Muscle of leg (tissue), 11 donors: Measurements from ENCODE around the gene SSBP3. TPM values are rescaled to one million over a fixed set of nuclear protein-coding genes. Genes with fewer than 3 reads are reported as not detected.

Experiments
- DNase-seq: peaks from one replicate; pipeline ENCODE4 v3.0.0; 2013
- H3K27ac ChIP-seq: one replicate; pipeline ENCODE4 v1.5.1; 2013; ENCODE audit warnings: mild to moderate bottlenecking, low read length, control low read depth
- H3K27me3 ChIP-seq: one replicate; pipeline ENCODE4 v1.6.1; 2013; ENCODE audit warnings: low read length; ENCODE audit not compliant: control insufficient read depth, insufficient read depth
- H3K36me3 ChIP-seq: one replicate; pipeline ENCODE4 v1.6.1; 2013; ENCODE audit warnings: low read length; ENCODE audit not compliant: control insufficient read depth, insufficient read depth
- H3K4me1 ChIP-seq: one replicate; pipeline ENCODE4 v1.6.1; 2013; ENCODE audit warnings: low read length; ENCODE audit not compliant: control insufficient read depth, insufficient read depth
- H3K4me3 ChIP-seq: one replicate; pipeline ENCODE4 v1.5.1; 2013; ENCODE audit warnings: low read length, control low read depth
- H3K9me3 ChIP-seq: replicated peaks from 2 replicates; pipeline ENCODE4 v1.6.1; 2013; ENCODE audit warnings: low read depth, low read length; ENCODE audit not compliant: control insufficient read depth
- WGBS: methylation state at CpG from one replicate; pipeline ENCODE4 v1.1.5; 2013; ENCODE audit warnings: missing lambda C conversion rate; ENCODE audit not compliant: insufficient coverage; 5-methylcytosine and 5-hydroxymethylcytosine counted together
- polyA plus RNA-seq, 8 donors: library from polyadenylated mRNA; unstranded; fragments of 120-200 nt; gene quantifications; one replicate each; pipeline versions ENCODE4 v1.2.1 to v1.2.3, GENCODE V29; 2013; ENCODE audit warnings: inconsistent platforms in 1 of 8, low replicate concordance in 1 of 8; ENCODE audit not compliant: insufficient read length in 8 of 8, insufficient read depth in 1 of 8
- total RNA-seq: library from RNA; stranded (reverse); fragments of 120-200 nt; gene quantifications from one replicate; pipeline ENCODE4 v1.2.4, GENCODE V29; 2013

SSBP3 gene
- total and polyA plus RNA-seq, 9 donors: 14.9 to 63.8 (median 54.2) TPM

DNA sequence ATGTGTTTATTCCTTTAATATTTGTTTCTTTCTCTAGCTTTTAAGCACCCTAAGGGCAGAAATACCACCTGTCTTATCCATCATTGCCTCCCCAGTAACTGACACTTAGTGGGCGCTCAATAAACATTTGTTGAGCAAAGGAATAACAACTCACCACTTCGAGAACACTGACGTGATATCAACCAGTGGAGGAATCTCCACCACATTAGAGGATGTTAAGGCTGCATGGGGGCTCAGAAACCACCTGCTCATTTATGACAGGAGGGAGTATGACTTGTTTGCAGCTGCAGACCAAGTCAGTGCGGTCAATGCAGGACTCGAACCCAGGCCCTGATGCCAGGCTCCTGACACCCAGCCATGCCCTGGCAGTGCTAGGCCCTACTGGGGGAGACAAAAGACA, 103.6 kb downstream of the SSBP3 start:
- no peaks in the 10 kb centered on the region for H3K27me3 ChIP-seq
- no peak overlapping the region for H3K27ac ChIP-seq
- H3K9me3 ChIP-seq: no peaks in the 10 kb centered on the region
- H3K36me3 ChIP-seq: no peaks in the 10 kb centered on the region
- DNase-seq: no peak
- peaks cover 81% of the 10 kb centered on the region for H3K4me1 ChIP-seq
- H3K4me3 ChIP-seq: no peak overlapping the region
- WGBS: 100% methylated on average over 3 of the region's 5 CpGs

DNA sequence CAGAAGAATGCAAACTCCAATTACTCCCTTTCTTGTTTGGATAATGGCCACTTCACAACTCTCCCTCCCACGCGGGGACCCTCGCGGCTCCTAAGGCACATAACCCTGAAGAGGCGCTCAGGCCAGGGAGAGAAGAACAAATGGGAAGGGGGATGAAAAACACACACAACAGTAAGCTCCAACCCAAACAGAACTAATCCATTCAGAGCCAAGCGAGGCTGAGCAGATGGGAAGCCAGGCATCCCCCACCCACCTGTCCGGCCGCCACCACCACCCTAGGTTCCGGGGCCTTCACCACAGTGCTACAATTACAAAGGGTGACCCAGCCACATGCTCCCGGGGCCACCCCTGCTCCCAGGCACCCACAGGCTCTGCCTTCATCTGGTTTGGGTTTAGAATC, 104.7 kb downstream of the SSBP3 start:
- Histone ChIP-seq H3K4me1 (peaks cover 80% of the 10 kb centered on the region), H3K9me3 (no peaks in the 10 kb centered on the region), H3K36me3 (no peaks in the 10 kb centered on the region), H3K27ac (peak overlapping the region; percentile 26), H3K4me3 (no peak overlapping the region), H3K27me3 (no peaks in the 10 kb centered on the region)
- no peak for DNase-seq
- 49% methylated on average over 5 of the region's 10 CpGs for WGBS

DNA sequence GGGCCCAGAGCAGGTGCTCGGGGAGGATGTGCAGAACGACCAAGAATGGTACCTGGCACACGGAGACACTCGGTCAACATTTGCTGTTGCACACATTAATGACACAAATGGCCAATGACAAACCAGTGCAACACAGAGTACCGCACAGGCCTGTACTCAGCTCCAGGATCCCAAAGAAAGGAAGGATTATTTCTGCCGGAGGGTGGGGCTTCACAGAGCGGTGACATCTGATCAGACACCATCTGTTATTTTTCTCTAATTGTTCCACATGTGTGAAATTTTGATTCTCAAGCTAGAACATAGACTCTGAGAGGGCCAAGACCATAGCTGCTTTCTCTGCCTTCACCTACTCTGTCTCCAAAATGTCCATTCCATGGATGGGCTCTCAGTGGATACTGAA, 105.8 kb downstream of the SSBP3 start:
- no CpG with 5 or more reads among the region's 7 CpGs for WGBS
- peak overlapping the region; percentile 16 for H3K27ac ChIP-seq
- H3K27me3 ChIP-seq: no peaks in the 10 kb centered on the region
- no peak overlapping the region for H3K4me3 ChIP-seq
- H3K4me1 ChIP-seq: peaks cover 80% of the 10 kb centered on the region
- H3K9me3 ChIP-seq: no peaks in the 10 kb centered on the region
- DNase-seq: peak; percentile 71
- H3K36me3 ChIP-seq: no peaks in the 10 kb centered on the region

DNA sequence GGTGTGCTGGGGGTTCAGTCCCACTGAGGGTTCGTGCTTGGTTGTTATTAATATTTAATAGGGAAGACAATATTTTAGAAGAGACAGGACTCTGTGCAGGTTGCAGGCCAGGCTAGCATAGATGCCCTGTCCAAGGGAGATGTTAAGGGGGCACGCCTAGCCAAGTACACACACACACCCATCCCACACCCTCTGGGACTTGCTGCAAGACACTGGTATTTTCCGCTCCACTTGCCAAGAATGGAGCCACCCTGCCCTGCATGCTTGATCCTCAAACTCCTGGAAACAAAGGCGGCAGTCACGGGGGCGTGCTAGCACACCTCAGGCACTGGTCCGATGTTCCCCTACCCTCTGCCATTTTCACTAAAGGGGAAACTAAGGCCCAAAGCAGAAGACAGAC, 107.2 kb downstream of the SSBP3 start:
- H3K27me3 ChIP-seq: no peaks in the 10 kb centered on the region
- WGBS: 82% methylated on average over 1 of the region's 7 CpGs
- H3K36me3 ChIP-seq: no peaks in the 10 kb centered on the region
- no peak overlapping the region for H3K4me3 ChIP-seq
- no peak for DNase-seq
- H3K4me1 ChIP-seq: peaks cover 80% of the 10 kb centered on the region
- H3K27ac ChIP-seq: peak overlapping the region; percentile 16
- no peaks in the 10 kb centered on the region for H3K9me3 ChIP-seq

DNA sequence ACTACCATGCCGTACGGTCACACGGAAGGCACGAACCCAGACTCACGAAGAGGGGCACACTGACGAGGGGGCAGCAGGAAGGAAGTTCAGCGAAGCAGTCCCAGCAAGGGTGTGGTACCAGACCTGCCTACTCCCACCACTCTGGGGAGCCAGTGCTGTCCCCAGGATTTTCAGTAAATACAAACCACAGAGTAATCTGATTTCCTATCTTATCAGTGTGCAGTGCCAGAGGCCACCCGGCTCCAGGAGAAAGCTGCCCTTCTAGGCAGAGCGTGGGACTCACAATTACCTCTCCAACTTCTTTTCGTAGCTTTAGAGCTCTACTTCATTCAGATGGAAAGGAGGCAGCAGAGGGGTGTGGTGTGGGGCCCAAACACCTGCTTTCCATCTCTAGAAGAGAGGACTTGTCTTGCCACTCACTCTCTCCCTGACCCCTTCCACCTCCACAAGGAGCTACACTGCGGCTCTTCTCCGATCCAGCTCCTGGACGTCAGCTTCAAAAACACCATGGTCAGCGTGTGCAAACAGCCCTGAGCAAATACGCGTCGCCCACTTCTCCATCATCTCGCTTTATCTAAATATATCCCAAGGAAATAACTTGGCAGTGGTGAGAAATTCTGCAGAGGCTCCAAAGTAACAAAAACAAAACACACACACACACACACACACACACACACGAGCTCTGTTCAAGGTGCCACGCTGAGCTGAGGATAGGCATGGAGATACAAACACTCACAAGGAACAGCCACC, 107.7 kb downstream of the SSBP3 start:
- peak overlapping the region; percentile 23 for H3K27ac ChIP-seq
- no peak overlapping the region for H3K4me3 ChIP-seq
- no peaks in the 10 kb centered on the region for H3K27me3 ChIP-seq
- H3K9me3 ChIP-seq: no peaks in the 10 kb centered on the region
- 58% methylated on average over 7 of the region's 20 CpGs for WGBS
- no peaks in the 10 kb centered on the region for H3K36me3 ChIP-seq
- no peak for DNase-seq
- H3K4me1 ChIP-seq: peaks cover 76% of the 10 kb centered on the region

DNA sequence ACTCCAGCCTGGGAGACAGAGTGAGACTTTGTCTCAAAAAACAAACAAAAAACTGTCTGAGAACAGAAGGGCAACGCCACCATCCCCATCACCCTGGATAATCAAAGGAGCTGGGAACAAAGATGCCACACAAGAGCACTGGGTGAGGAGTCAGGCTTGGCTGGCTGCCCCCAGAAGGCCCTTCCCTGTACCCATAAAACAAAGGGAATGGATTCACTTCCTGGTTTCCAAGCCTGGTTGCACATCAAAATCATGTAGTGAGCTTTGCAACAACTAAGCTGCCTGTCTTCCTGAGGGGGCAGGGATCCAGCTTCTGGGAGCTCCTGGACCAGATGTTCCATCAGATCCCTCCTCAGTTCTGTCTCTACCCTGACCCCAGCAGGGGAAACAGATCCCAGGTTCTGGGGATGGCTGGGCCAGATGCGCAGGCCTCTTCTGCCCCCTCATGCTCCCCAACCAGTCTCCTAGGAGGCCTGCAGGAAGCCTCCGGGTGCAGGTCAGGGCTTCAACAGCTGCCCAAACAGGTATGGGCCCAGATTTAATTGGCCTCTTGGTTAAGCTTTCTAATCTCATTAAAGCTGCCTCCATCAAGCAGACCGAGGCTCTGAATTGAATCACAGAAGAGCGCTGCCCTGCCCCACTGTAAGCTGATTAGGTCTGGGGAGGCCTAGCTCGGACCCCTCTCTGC, 108.5 kb downstream of the SSBP3 start:
- peaks cover 70% of the 10 kb centered on the region for H3K4me1 ChIP-seq
- WGBS: 86% methylated on average over 2 of the region's 6 CpGs
- H3K27ac ChIP-seq: peak overlapping the region; percentile 23
- H3K27me3 ChIP-seq: no peaks in the 10 kb centered on the region
- no peaks in the 10 kb centered on the region for H3K9me3 ChIP-seq
- H3K36me3 ChIP-seq: no peaks in the 10 kb centered on the region
- no peak overlapping the region for H3K4me3 ChIP-seq
- DNase-seq: no peak

DNA sequence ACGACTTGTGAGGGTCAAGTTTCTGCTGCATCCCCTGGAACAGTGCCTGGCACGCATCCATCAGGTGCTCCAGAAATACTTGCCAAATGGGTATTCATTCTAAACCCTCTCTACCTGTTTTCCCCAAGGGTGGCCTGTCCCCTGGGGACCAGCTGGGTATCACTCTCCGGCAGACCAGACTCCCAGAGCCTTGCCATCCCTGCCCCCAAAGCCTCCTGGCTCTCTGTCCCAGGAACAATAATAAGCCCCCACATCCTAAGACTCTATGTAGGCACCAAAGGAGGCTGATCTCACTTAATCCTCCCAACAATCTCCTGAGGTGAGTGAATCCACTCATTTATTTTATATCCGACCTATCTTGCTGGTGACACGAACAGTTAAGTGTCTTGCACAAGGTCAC, 109.5 kb downstream of the SSBP3 start:
- Histone ChIP-seq H3K4me3 (no peak overlapping the region), H3K9me3 (no peaks in the 10 kb centered on the region), H3K36me3 (no peaks in the 10 kb centered on the region), H3K27ac (no peak overlapping the region), H3K27me3 (no peaks in the 10 kb centered on the region), H3K4me1 (peaks cover 70% of the 10 kb centered on the region)
- WGBS: 74% methylated on average over 3 of the region's 5 CpGs
- DNase-seq: no peak

DNA sequence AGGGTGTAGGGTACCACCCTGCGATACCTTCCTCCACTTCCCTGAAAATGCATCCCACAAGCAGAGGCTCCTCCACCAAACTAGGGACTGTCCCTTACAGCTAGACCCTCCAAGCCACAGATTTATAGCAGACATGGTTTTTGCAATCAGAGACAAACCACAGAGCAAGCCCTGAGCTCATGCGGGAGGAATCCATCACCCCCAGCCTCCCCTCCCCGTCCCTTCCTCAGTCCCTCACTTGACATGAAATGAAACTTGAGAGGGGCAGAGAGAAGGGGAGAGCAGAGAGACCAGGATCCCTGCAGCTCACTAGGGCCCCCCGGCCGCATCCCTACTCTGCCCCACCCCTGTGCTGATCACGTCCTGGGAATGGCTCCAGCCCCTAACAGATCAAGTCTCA, 111.3 kb downstream of the SSBP3 start:
- DNase-seq: no peak
- WGBS: 0% methylated on average over 1 of the region's 6 CpGs
- Histone ChIP-seq H3K27me3 (no peaks in the 10 kb centered on the region), H3K4me3 (no peak overlapping the region), H3K4me1 (peaks cover 72% of the 10 kb centered on the region), H3K36me3 (no peaks in the 10 kb centered on the region), H3K27ac (no peak overlapping the region), H3K9me3 (no peaks in the 10 kb centered on the region)

DNA sequence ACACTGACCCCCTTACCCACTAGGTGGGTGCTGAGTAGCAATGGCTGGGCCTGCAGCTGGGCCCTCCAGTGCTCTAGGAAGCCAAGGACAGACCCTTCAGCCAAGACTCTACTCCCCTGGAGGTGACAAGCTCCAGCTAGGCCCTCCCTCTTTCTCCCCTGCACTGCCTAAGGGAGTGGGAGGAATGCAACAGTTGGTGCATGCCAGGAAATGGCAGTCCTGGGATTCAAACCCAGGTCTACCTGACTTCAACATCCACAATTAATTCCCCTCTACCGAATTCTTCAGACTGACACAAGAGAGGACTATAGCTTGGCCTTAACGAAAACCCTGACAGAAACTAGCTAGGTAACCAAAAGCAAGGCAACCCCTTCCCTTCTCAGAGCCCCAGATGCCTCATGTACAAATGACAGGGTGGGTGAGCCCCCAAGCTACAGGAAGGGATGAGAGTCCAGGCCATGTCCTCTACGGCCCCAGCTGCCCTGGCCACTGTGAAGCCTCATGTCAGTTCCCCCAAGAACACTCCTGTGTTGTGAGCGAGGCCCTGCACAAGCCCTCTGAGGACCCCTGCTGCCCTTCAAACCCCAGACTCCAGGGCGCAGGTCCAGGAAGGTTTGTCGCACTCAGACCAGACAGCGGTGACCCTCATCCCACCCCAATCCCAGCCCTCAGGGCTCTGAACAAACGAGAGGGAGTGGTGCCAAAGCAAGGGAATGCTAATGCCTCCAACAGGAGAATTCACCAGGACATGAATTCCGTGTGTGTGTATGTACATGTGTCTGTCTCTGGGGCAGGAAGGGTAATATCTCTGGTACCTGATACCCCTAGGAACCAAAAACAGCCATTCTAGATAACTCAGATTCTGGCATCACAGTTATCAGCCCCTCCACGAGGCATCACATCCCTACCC, 113.9 kb downstream of the SSBP3 start:
- Histone ChIP-seq H3K27me3 (no peaks in the 10 kb centered on the region), H3K4me1 (peaks cover 70% of the 10 kb centered on the region), H3K4me3 (no peak overlapping the region), H3K36me3 (no peaks in the 10 kb centered on the region), H3K27ac (no peak overlapping the region), H3K9me3 (no peaks in the 10 kb centered on the region)
- no peak for DNase-seq
- WGBS: 59% methylated on average over 5 of the region's 10 CpGs
